Stomach (tissue), 9 donors: Measurements from ENCODE around the gene PSMC4. TPM values are rescaled to one million over a fixed set of nuclear protein-coding genes. Genes with fewer than 3 reads are reported as not detected.

Experiments used
- DNase-seq, 2 donors: peaks; one replicate each; pipeline versions ENCODE4 v3.0.0 to v3.0.0-alpha.2; 2013 to 2019
- H3K27ac ChIP-seq, 5 donors: fragments of 200-600 bp in 4 of 5; sonication (generic) in 4 of 5; one replicate each; pipeline ENCODE4 v1.5.1; 2013 to 2019; ENCODE audit warnings: mild to moderate bottlenecking in 1 of 5, moderate library complexity in 1 of 5
- H3K27me3 ChIP-seq, 3 donors: fragments of 200-600 bp; sonication (generic); one replicate each; pipeline ENCODE4 v1.5.1; 2017 to 2019; ENCODE audit warnings: mixed run types in 1 of 3
- H3K36me3 ChIP-seq, 4 donors: fragments of 200-600 bp; sonication (generic); 1 replicate in 3 of 4; 2 replicates in 1 of 4; pipeline ENCODE4 v1.5.1; 2016 to 2019
- H3K4me1 ChIP-seq, 4 donors: fragments of 200-600 bp; sonication (generic); one replicate each; pipeline ENCODE4 v1.5.1; 2016 to 2019
- H3K4me3 ChIP-seq, 4 donors: fragments of 200-600 bp; sonication (generic) in 3 of 4; one replicate each; pipeline ENCODE4 v1.5.1; 2016 to 2019; ENCODE audit warnings: mild to moderate bottlenecking in 1 of 4
- H3K9me3 ChIP-seq, 4 donors: fragments of 200-600 bp; sonication (generic); one replicate each; pipeline ENCODE4 v1.5.1; 2016 to 2019
- EP300 ChIP-seq: sonication (generic); formaldehyde crosslinking; IDR thresholded peaks from one replicate; pipeline ENCODE4 v1.6.1; 2017; ENCODE audit warnings: antibody characterized with exemption
- POLR2A ChIP-seq, 4 donors: fragments of 450-650 bp; IDR thresholded peaks; one replicate each; pipeline ENCODE4 v1.6.1; 2016; ENCODE audit warnings: antibody characterized with exemption in 4 of 4, control low read depth in 2 of 4, mild to moderate bottlenecking in 1 of 4, moderate library complexity in 1 of 4
- POLR2AphosphoS5 ChIP-seq, 3 donors: sonication (generic); formaldehyde crosslinking; IDR thresholded peaks; one replicate each; pipeline ENCODE4 v1.6.1; 2016; ENCODE audit warnings: antibody characterized with exemption in 3 of 3
- WGBS, 5 donors: extraction: QIAGEN DNeasy Blood & Tissue Kit in 3 of 5; methylation state at CpG; one replicate each; pipeline versions ENCODE4 v1.1.5 to v1.1.7; 2013 to 2018; 5-methylcytosine and 5-hydroxymethylcytosine counted together
- intact Hi-C: fragments of 100-400 bp; cut with DNase I; formaldehyde crosslinking; loops from one replicate; pipeline ENCODE4 v1.15.1; 2023; ENCODE audit warnings: low total_unique reads
- polyA plus RNA-seq, 3 donors: library from polyadenylated mRNA; stranded (reverse); fragments of 200-250 nt; gene quantifications; one replicate each; pipeline ENCODE4 v1.2.3, GENCODE V29; 2013
- total RNA-seq, 5 donors: library from RNA; depleted of rRNA; stranded (reverse); fragments of >200 nt; gene quantifications; one replicate each; pipeline versions ENCODE4 v1.1.0 to v1.2.3, GENCODE V29; 2014 to 2016
- TF ChIP-seq, protein P1 (sequence below), 7 experiments: fragments of 450-650 bp in 4 of 7; fragments of 200-600 bp in 3 of 7; sonication (generic) in 3 of 7; IDR thresholded peaks; one replicate each; pipeline ENCODE4 v1.5.1; 2016 to 2019; ENCODE audit warnings: antibody characterized with exemption in 7 of 7, control low read depth in 2 of 7, mild to moderate bottlenecking in 1 of 7
- donor health status: healthy with polysubstance abuse.
- donor health status: Bipolar disorder and iron deficiency.
- donor health status: healthy.

PSMC4 gene
- total and polyA plus RNA-seq, 8 donors = 3.8 to 79.7 (median 65.9) TPM

DNA sequence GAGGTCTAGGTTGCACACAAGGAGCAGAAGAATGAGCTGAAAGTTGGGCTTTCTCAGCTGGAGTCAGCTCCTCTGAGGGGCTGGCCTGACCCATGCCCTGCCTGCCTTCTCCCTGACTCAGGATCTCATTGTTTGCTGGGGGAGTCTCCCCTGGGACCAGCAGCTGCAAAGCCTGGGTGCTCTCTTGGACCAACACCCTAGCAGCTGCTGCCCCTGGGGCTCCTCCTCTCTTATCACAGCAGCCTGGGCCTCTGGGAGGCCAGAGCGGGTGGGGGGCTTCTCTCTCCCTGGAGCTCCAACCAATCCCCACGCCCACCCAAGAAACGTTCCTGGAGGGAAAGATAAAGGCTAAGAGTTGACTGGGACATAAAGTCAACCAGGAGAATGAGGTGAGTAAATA is 34.9 kb upstream of the PSMC4 start:
- intact Hi-C loops = no loop called here
- DNase-seq = peak; percentile 34 to 73
- H3K27me3 ChIP-seq = peaks cover 0 to 31% (median 0%) of the 10 kb centered on the region in 3 donors
- 20 to 45% (median 37%) methylated on average over 3 of the region's 3 CpGs for WGBS, 5 donors
- TF ChIP-seq EP300 (no peak), POLR2A (IDR thresholded peaks at IDR 0.05) (no peak), POLR2AphosphoS5 (IDR thresholded peaks at IDR 0.05) (no peak)
- TF ChIP-seq, protein P1, sequence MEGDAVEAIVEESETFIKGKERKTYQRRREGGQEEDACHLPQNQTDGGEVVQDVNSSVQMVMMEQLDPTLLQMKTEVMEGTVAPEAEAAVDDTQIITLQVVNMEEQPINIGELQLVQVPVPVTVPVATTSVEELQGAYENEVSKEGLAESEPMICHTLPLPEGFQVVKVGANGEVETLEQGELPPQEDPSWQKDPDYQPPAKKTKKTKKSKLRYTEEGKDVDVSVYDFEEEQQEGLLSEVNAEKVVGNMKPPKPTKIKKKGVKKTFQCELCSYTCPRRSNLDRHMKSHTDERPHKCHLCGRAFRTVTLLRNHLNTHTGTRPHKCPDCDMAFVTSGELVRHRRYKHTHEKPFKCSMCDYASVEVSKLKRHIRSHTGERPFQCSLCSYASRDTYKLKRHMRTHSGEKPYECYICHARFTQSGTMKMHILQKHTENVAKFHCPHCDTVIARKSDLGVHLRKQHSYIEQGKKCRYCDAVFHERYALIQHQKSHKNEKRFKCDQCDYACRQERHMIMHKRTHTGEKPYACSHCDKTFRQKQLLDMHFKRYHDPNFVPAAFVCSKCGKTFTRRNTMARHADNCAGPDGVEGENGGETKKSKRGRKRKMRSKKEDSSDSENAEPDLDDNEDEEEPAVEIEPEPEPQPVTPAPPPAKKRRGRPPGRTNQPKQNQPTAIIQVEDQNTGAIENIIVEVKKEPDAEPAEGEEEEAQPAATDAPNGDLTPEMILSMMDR (IDR thresholded peaks at IDR 0.05) = no peak
- peak overlapping the region; percentile 47 to 79 (median 69) for H3K27ac ChIP-seq
- H3K36me3 ChIP-seq = no peaks in the 10 kb centered on the region
- peaks cover 0 to 5% (median 2%) of the 10 kb centered on the region in 4 donors for H3K9me3 ChIP-seq
- H3K4me1 ChIP-seq = peaks cover 3 to 38% (median 22%) of the 10 kb centered on the region in 4 donors
- H3K4me3 ChIP-seq = no peak overlapping the region

DNA sequence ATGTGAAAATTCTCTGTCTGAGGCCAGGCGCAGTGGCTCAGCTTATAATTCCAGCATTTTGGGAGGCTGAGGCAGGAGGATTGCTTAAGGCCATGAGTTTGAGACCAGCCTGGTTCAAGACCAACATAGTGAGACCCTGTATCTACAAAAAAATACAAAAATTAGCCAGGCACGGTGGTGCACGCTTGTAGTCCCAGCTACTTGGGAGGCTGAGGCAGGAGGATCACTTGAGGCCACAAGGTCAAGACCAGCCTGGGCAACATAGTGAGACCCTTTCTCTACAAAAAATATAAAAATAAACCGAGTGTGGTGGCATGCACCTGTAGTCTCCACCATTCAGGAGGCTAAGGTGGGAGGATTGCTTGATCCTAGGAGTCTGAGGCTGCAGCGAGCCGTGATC is 34.3 kb upstream of the PSMC4 start:
- DNase-seq = no peak
- peaks cover 0 to 5% (median 2%) of the 10 kb centered on the region in 4 donors for H3K9me3 ChIP-seq
- peaks cover 0 to 31% (median 0%) of the 10 kb centered on the region in 3 donors for H3K27me3 ChIP-seq
- no peaks in the 10 kb centered on the region for H3K36me3 ChIP-seq
- no peak overlapping the region for H3K4me3 ChIP-seq
- peak overlapping the region; percentile 47 to 79 (median 69) for H3K27ac ChIP-seq
- 79 to 94% (median 91%) methylated on average over 6 of the region's 6 CpGs for WGBS, 5 donors
- intact Hi-C loops = no loop called here
- TF ChIP-seq POLR2AphosphoS5 (IDR thresholded peaks at IDR 0.05) (no peak), POLR2A (IDR thresholded peaks at IDR 0.05) (no peak), EP300 (no peak)
- TF ChIP-seq, protein P1 (IDR thresholded peaks at IDR 0.05) = no peak
- H3K4me1 ChIP-seq = peaks cover 4 to 44% (median 26%) of the 10 kb centered on the region in 4 donors

DNA sequence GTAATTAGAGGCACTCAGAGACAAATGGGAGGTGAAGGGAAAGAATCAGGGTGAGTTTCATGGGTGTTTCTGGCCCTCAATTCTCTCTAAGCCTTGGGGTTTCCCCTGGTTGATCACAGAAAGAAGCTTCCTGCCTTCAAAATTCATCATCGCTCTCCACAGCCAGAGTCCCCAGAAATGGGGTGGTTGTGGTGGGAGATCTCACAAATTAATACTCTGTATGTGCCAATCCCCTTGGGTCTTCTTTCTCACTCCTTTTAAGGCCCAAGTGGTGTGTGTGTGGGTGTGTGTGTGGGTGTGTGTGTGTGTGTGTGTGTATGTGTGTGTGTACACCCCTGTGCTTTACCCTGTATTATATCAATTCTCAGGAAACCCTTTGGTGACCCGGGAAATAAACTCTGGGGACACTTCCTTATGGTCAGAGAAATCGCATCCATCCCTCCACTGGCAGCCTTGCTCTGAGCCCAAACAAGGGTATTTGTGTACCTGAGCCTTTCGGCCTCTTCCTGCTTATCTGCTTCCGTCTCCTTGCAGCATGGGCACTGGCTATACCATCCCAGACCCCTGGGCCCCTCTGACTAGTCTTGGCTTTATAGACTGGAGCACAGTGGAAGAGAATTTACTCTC is 33.8 kb upstream of the PSMC4 start:
- Histone ChIP-seq H3K36me3 (no peaks in the 10 kb centered on the region), H3K4me1 (peaks cover 9 to 50% (median 30%) of the 10 kb centered on the region in 4 donors), H3K27ac (peak overlapping the region; percentile 24 to 79 (median 69)), H3K4me3 (no peak overlapping the region), H3K9me3 (peaks cover 0 to 5% (median 2%) of the 10 kb centered on the region in 4 donors), H3K27me3 (peaks cover 0 to 31% (median 0%) of the 10 kb centered on the region in 3 donors)
- 30 to 55% (median 40%) methylated on average over 4 to 5 of the region's 5 CpGs for WGBS, 5 donors
- TF ChIP-seq EP300 (no peak), POLR2AphosphoS5 (IDR thresholded peaks at IDR 0.05) (no peak), POLR2A (IDR thresholded peaks at IDR 0.05) (no peak)
- TF ChIP-seq, protein P1 (IDR thresholded peaks at IDR 0.05) = no peak
- intact Hi-C loops = no loop called here
- DNase-seq = peak in 1 of 2 donors; percentile 56

DNA sequence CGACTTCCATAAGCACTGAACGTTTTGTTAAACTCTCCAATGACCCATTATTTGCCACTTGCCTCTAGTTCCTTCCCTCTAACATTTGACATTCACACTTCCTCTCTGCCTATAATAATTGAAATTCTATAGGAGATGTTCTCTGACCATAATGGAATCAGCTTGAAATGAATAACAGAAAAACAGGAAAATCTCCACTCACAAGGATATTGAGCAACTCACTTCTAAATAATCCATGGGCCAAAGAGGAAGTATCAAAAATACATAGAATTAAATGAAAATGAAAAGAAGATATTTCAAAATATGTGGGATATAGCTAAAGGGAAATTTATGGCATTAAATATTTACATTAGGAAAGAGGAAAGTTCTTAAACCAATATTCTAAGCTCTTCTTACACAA is 33.2 kb upstream of the PSMC4 start:
- H3K27me3 ChIP-seq = peaks cover 0 to 31% (median 0%) of the 10 kb centered on the region in 3 donors
- DNase-seq = no peak
- peaks cover 0 to 5% (median 2%) of the 10 kb centered on the region in 4 donors for H3K9me3 ChIP-seq
- peaks cover 11 to 56% (median 33%) of the 10 kb centered on the region in 4 donors for H3K4me1 ChIP-seq
- intact Hi-C loops = no loop called here
- no peak overlapping the region for H3K4me3 ChIP-seq
- H3K36me3 ChIP-seq = no peaks in the 10 kb centered on the region
- 24 to 48% (median 36%) methylated on average over 2 of the region's 2 CpGs for WGBS, 5 donors
- peak overlapping the region in 4 of 5 donors; percentile 24 to 79 (median 70) for H3K27ac ChIP-seq
- TF ChIP-seq EP300 = no peak
- no peak for TF ChIP-seq POLR2AphosphoS5 (IDR thresholded peaks at IDR 0.05)
- TF ChIP-seq, protein P1 (IDR thresholded peaks at IDR 0.05) = no peak
- no peak for TF ChIP-seq POLR2A (IDR thresholded peaks at IDR 0.05)
